Neural progenitor cell (in vitro differentiated cells): ENCODE measurements around the gene ANAPC4.

Experiments used
- CTCF ChIP-seq: fragments of 200-600 bp; sonication (generic); IDR thresholded peaks from 2 replicates; pipeline ENCODE4 v1.5.1; 2017; ENCODE audit warnings: antibody characterized with exemption, mild to moderate bottlenecking
- EZH2 ChIP-seq: fragments of 200-600 bp; sonication (generic); IDR thresholded peaks from 2 replicates; pipeline ENCODE4 v1.6.1; 2017; ENCODE audit warnings: antibody characterized with exemption, mild to moderate bottlenecking, moderate library complexity
- EZH2phosphoT487 ChIP-seq: fragments of 200-600 bp; sonication (generic); IDR thresholded peaks from 2 replicates; pipeline ENCODE4 v1.6.1; 2017; ENCODE audit warnings: antibody characterized with exemption

- TF ChIP-seq EZH2 (no peak), CTCF (no peak), EZH2phosphoT487 (no peak)
Observed at GRCh38 chr4:25443851-25444250, 66.8 kb downstream of the ANAPC4 start.
